Spleen (tissue), 7 donors: ENCODE results near the gene SRI.

Experiments used
- CTCF ChIP-seq, 11 experiments: fragments of 200-600 bp in 7 of 11; fragments of 450-650 bp in 4 of 11; sonication (generic) in 4 of 11; IDR thresholded peaks in 8 of 11; conservative IDR thresholded peaks in 3 of 11; 1 replicate in 7 of 11; 2 replicates in 4 of 11; pipeline versions ENCODE4 v1.4.0 to v1.8.0; 2016 to 2021; ENCODE audit warnings: antibody characterized with exemption in 11 of 11, inconsistent platforms in 4 of 11, mild to moderate bottlenecking in 1 of 11
- POLR2AphosphoS5 ChIP-seq, 3 donors: sonication (generic); formaldehyde crosslinking; IDR thresholded peaks; one replicate each; pipeline ENCODE4 v1.5.1; 2017; ENCODE audit warnings: antibody characterized with exemption in 3 of 3
- donor health status: DM: no; HTN: no; CAD: no; lungs with moderate emphysema.
- donor health status: DM: no; HTN: no; CAD: no.
- donor health status: DM: no; HTN: no; CAD: no.

GRCh38 chr7:88268051-88268450, 48.2 kb upstream of the SRI start:
- TF ChIP-seq CTCF (IDR thresholded peaks at IDR 0.05 in 8 of 11, conservative IDR thresholded peaks at IDR 0.05 in 3 of 11) (no peak), POLR2AphosphoS5 (IDR thresholded peaks at IDR 0.05) (no peak)
